NOMO-1 treated with DMSO at 0.1 percent for 48 hours (cell line): Measurements from ENCODE around the gene C13orf46.

ENCODE experiments used
- DNase-seq: peaks from one replicate; lab custom pipeline; 2025; ENCODE audit not compliant: unreplicated experiment; lab: John Stamatoyannopoulos, UW

The C13orf46 gene

DNA sequence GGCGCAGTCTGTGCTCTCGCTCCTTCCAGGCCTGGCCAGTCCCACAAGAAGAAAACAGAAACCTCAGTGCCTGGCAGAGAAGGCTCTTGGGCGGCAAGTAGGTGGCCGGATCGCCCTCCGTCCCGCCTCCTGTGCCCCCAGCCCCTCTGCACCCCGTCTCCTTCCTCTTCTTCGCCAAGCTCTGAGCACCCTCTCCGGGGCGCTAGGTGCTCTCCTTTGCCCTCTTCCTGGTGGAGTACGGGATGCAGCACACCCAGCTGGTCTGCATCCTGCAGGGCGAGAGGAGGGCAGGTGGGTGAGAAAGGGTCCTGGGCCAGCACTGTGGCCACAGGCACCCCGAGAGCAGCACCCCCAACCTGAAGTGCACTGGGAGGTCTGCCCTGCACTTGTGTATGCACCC, 17.3 kb downstream of the C13orf46 start:
- no peak for DNase-seq

DNA sequence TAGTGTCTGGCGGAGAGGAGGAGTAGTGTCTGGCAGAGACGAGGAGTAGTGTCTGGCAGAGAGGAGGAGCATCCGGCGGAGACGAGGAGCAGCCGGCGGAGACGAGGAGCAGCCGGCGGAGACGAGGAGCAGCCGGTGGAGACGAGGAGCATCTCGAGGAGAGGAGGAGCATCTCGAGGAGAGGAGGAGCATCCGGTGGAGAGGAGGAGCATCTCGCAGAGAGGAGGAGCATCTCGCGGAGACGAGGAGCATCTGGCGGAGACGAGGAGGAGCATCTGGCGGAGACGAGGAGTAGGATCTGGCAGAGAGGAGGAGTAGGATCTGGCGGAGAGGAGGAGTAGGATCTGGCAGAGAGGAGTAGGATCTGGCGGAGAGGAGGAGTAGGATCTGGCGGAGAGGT, 18.2 kb downstream of the C13orf46 start:
- DNase-seq = no peak

GRCh38 chr13:113955235-113955634, 18.6 kb downstream of the C13orf46 start:
- no peak for DNase-seq

GRCh38 chr13:113954046-113954835, 19.6 kb downstream of the C13orf46 start:
- DNase-seq = no peak

DNA sequence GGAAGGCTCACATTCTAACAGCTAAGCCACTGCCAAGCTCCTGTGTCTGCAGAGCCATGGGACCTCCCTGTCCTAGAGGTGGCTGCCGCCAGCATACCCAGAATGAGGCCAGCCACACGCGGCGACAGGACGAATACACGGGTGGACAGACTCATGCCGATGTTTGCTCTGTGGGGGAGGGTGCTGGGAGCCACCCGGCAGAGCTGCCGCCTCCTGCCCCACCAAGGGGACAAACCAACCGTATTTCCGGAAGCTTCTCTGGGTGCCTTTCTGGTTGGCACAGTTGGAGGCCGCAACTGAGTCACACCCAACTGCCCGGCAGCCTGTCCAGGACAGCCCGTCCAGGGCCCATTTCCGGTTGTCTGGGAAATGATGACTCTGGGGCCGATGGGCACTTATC, 20.3 kb downstream of the C13orf46 start:
- DNase-seq = no peak

DNA sequence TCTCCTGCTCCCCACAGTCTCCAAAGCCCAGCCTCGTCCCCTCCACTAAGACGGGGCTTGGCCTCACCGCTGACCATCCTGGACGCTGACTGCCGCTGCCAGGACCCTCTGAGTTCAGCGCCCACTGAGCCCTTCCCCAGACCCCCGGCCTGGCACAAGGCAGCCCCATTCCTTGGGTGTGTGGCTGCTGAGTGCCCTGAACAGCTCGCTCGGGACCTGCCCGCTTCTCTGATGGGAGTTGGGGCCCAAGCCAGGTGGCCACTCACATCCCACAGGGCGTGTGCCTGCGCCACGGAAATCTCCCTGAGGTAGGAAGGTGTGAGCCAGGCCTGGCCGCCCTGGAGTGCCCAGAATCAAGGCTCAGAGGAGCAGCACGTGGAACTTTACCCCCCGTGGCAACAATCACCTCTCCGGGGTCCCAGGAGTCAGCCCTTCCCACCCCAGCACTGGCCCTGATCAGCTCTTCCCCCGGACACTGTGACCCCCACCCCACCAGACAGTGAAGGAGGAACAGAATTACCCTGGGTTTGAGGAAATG, 20.8 kb downstream of the C13orf46 start:
- DNase-seq = no peak

DNA sequence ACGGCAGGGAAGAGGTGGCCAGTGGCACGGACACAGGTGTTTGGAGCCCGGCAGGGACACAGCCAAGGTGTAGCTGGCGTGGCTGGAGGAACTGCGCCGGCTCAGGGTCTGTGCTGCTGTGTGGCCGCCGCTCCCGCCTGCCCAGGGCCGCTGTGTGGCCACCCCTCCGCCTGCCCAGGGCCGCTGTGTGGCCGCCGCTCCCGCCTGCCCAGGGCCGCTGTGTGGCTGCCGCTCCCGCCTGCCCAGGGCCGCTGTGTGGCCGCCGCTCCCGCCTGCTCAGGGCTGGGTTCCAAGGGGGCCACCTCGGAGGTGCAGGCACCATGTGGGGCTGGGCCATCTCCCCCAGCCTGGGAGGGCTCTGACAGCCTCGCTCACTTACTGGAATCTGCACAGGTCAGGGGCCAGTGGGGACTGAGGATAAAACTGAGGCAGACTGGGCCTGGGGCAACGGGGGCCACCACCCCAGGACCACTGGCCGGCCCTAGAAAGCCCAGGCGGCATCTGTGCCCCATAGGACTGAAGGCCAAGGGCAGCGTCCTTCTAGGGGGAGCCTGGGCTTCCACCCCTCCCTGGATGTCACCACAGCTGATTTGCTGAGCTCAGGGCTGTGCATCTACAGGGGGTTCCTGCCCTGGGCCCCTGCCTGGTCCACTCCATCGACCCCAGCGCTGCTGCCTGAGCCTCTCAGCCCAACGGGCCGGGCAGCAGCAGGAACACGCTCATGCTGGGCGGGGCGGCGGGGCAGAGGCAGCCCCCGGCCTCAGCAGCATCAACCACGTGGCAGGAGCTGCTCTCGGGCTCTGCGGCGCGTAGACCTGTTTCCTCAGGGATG, 21.5 kb downstream of the C13orf46 start:
- DNase-seq = no peak

GRCh38 chr13:113951246-113951999, 22.5 kb downstream of the C13orf46 start:
- peak; percentile 26 for DNase-seq

GRCh38 chr13:113950451-113951245, 23.2 kb downstream of the C13orf46 start:
- no peak for DNase-seq

DNA sequence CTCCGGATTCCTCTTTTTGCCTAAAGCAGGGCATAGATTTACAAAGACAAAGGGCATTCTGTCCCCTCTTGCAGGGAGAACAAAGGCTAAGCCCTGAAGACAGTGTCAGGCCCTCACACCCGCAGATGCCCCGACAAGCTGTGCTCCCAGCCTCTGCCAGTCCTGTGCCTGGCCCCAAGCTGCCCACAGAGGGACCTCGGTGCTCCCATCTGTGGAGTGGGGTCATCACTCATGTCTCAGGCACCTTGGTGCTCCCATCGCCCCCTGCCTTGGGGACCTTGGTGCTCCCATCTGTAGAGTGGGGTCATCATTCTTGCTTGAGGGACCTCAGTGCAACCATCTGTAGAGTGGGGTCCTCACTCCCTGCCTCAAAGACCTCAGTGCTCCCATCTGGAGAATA, 24.3 kb downstream of the C13orf46 start:
- no peak for DNase-seq

- peak; percentile 43 for DNase-seq
Measured at GRCh38 chr13:113948034-113948742, 25.7 kb downstream of the C13orf46 start.

- DNase-seq = peak; percentile 13
Measured at GRCh38 chr13:113947311-113948033, 26.4 kb downstream of the C13orf46 start.

- DNase-seq = no peak
Measured at GRCh38 chr13:113946409-113947181, 27.3 kb downstream of the C13orf46 start.

GRCh38 chr13:113945857-113946408, 27.9 kb downstream of the C13orf46 start:
- no peak for DNase-seq

DNA sequence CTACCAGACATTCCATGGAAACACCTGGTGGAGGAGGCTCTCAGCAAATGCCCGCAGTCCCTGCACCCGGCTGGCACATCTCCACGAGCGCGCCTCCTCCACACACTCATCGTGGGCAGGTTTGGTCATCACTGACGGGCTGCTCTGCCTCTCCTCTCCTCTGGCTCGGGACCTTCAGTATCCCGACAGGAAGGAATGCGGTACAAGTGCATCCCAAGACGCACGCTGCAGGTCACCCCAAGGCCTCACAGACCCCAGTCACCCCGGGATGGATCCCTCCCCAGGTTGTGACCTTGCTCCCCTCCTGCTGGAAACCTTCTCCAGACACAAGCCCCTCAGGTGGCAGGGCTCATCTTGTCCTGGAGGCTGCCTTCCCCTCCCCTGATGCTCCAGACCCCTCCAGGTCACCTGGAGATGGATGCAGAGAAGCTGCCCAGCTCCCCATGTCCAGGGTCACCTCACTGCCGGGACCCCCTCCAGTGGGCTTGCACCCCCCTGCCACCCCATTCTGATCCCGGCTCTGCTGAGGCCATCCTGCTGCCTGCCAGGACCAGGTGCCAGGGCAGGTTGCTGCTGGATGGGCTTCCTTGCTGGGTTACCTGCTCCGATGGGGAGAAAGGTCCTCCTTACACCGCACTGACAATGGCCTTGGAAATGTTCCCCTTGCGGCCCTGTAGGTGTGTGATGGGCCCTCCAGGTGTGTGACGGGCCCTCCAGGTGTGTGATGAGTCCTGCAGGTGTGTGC, 29.9 kb downstream of the C13orf46 start:
- no peak for DNase-seq

DNA sequence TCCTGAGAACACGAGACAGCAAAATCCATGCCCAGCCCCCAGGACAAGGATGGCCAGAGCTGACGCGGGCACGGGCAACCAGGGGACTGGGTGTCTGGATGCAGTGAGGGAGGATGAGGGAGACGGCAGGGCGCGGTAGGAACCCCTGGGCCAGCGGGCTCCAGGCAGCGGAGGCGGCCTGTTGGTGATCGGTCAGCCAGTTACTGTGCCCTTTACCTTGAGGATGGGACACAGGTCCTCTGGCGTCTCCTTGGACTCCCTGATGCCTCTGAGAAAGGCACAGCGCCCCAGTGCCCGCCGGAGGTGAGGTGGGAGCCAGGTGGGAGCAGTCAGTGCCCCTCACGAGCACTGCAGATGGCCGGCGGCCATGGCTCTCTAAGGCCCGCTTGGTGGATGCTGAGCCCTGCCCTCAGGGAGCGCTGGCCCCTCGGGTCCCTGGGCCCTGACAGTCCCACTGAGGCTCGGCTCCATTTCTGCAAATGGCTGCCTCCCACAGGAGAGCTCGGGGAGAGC, 31.2 kb downstream of the C13orf46 start:
- no peak for DNase-seq

DNA sequence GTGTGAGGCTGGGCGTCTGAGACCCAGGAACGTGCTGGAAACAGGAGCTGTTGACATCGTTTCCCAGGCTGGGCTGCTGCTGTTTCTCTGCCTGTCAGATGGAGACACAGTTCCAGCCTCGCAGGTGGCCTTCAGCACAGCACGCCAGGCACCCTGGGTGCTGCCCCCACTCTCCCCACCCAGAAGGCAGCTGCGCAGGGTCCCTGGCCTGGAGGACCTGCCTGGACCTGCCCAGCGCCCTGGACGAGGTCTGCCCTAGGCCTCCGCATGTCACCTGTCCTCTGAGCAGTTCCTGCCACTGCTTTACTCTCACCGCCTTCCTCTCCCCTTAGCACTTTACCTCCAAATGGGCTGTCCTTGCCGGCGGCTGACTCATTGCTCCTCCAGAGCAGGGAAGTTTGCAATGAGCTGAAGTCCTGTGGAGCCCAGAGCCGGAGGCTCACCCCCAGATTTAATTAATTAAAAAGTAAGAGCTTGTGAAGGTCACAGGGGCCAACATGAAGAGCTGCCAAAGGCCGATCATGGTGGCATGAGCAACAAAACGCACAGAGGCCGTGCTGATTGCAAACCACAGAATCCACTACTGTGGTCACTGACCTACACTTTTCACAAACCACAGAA, 32.2 kb downstream of the C13orf46 start:
- DNase-seq = no peak
